Measurements from ENCODE around the gene AKAP13.

Gene AKAP13

DNA sequence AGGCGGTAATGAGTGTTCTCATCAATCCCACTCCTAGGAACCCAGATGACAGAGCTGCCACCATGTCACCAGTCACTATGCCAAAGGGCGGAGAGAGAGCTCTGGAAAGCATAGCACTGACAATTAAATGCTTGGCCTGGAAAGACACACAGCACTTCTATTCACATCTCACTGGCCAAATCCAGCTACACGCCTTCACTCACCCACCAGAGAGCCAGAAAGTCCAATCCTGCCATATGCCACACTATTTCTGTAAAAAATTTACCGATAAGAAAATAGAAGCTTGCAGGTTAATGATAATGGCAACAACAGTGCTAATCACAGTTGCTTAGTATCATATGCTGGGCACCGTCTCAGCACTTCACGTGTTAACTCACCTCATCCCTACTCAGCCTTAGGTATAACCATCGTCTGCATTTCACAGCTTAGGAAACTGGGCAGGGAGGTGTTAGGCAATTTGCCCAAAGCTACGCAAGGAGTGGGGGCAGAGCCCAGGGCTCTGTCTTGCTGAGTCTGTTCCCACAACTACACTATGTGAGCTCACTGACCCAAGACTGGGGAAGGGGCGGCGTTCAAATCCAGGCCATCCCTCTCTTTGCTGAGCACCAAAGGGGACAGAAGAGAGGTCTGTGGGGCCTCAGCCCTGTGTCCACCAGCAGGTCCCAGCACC, 397.8 kb downstream of the AKAP13 start:
- in situ Hi-C loops (cut with MboI; ENCODE audit: low sequenced_read_pairs) = no loop called here
- no peaks in the 10 kb centered on the region for H3K4me1 ChIP-seq

DNA sequence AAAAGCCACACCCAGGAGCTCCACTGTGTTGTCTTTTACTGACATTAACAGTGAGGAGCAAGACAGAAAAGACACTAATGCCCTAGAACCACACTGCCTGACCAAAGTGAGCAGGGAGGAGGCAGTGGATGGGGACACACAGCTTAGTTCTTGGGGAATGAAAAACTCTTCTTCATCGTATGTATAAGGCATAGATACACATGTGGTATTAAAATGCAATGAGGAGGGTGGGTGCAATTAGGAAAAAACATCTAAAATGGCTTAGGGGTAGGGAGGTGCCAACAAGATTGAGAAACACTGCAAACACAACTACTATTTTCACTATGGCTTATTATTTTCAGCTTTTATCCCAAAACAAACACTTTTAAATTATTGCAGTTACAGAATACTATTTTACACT, 398.8 kb downstream of the AKAP13 start:
- Histone ChIP-seq H3K27me3 (ENCODE audit: low read depth) (no peaks in the 10 kb centered on the region), H3K36me3 (replicated peaks) (no peaks in the 10 kb centered on the region), H3K4me3 (no peak overlapping the region), H3K4me1 (no peaks in the 10 kb centered on the region), H3K9me3 (no peaks in the 10 kb centered on the region)
- DNase-seq (ENCODE audit: low spot score in 2 of 2) = no peak
- in situ Hi-C loops (cut with MboI; ENCODE audit: low sequenced_read_pairs) = no loop called here

More for the DNA sequence above, 397.8 kb downstream of the AKAP13 start:
- H3K4me3 ChIP-seq = no peak overlapping the region
- H3K36me3 ChIP-seq (replicated peaks) = no peaks in the 10 kb centered on the region
- no peak for DNase-seq (ENCODE audit: low spot score in 2 of 2)
- H3K27me3 ChIP-seq (ENCODE audit: low read depth) = no peaks in the 10 kb centered on the region
- H3K9me3 ChIP-seq = no peaks in the 10 kb centered on the region

- Histone ChIP-seq H3K36me3 (replicated peaks) (no peaks in the 10 kb centered on the region), H3K4me1 (no peaks in the 10 kb centered on the region), H3K4me3 (no peak overlapping the region), H3K9me3 (no peaks in the 10 kb centered on the region), H3K27me3 (ENCODE audit: low read depth) (no peaks in the 10 kb centered on the region)
- in situ Hi-C loops (cut with MboI; ENCODE audit: low sequenced_read_pairs) = no loop called here
- DNase-seq (ENCODE audit: low spot score in 2 of 2) = no peak
Observed at GRCh38 chr15:85780225-85780985, 400.0 kb downstream of the AKAP13 start.

DNA sequence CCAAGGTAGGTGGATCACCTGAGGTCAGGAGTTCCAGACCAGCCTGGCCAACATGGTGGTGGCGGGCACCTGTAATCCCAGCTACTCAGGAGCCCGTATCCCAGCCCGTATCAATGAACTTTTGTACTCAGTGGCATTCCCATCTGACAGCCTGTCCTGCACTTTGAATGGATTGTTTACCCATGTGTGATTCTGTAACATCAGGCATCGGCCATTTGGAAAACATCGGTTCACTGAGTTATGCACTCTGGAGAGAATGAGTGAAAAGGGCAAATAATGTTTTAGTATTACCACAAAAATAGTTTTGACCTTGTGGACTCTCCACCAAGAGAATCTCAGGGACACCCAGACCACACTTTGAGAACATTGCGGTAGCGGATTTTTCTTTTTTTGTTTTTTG, 400.7 kb downstream of the AKAP13 start:
- no peak overlapping the region for H3K4me3 ChIP-seq
- H3K4me1 ChIP-seq = peaks cover 2% of the 10 kb centered on the region
- in situ Hi-C loops (cut with MboI; ENCODE audit: low sequenced_read_pairs) = no loop called here
- H3K9me3 ChIP-seq = no peaks in the 10 kb centered on the region
- no peaks in the 10 kb centered on the region for H3K27me3 ChIP-seq (ENCODE audit: low read depth)
- DNase-seq (ENCODE audit: low spot score in 2 of 2) = no peak
- H3K36me3 ChIP-seq (replicated peaks) = no peaks in the 10 kb centered on the region

DNA sequence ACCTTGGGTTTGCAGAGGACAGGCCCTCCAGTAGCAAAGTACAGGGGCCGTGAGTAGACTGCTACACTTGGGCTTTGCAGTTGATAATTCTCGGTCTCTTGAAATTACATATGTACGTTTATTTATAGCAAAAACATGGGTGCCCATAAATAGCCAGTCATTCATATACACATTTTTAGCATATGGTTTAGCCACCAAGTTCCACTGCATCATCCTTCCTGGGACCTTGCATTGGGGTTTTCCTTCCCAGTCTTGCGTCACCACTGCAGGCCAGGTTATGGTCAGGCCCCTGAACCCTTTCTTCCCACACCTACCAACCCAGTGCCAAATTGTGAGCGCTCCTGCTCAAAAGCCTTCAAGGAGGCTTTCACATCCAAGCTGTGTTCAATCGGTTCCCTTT, 401.7 kb downstream of the AKAP13 start:
- no peaks in the 10 kb centered on the region for H3K36me3 ChIP-seq (replicated peaks)
- in situ Hi-C loops (cut with MboI; ENCODE audit: low sequenced_read_pairs) = no loop called here
- DNase-seq (ENCODE audit: low spot score in 2 of 2) = no peak
- no peaks in the 10 kb centered on the region for H3K9me3 ChIP-seq
- H3K4me3 ChIP-seq = no peak overlapping the region
- no peaks in the 10 kb centered on the region for H3K27me3 ChIP-seq (ENCODE audit: low read depth)
- H3K4me1 ChIP-seq = peaks cover 8% of the 10 kb centered on the region

GRCh38 chr15:85785887-85786780, 405.7 kb downstream of the AKAP13 start:
- in situ Hi-C loops (cut with MboI; ENCODE audit: low sequenced_read_pairs) = no loop called here
- peak in 1 of 2 experiments; percentile 50 for DNase-seq (ENCODE audit: low spot score in 2 of 2)

DNA sequence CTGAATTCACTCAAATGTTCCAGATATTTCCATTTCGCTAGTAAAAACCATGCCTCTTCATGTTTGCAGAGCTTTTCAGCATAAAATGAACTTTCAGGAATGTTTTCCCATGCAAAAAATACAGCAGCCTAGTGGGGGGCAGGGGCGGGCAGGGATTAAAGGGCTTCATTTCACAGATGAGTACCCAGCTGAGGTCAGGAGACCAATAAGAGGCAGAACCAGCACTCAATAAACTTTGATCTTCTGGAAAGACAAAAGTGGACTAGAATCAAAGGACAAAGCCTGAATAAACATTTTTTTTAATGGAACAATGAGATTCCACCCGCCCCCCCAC, 406.3 kb downstream of the AKAP13 start:
- Histone ChIP-seq H3K4me3 (no peak overlapping the region), H3K36me3 (replicated peaks) (no peaks in the 10 kb centered on the region), H3K9me3 (no peaks in the 10 kb centered on the region), H3K4me1 (peaks cover 8% of the 10 kb centered on the region), H3K27me3 (ENCODE audit: low read depth) (no peaks in the 10 kb centered on the region)
- DNase-seq (ENCODE audit: low spot score in 2 of 2) = no peak
- in situ Hi-C loops (cut with MboI; ENCODE audit: low sequenced_read_pairs) = no loop called here

More at GRCh38 chr15:85785887-85786780, 405.7 kb downstream of the AKAP13 start:
- H3K4me3 ChIP-seq = no peak overlapping the region
- H3K9me3 ChIP-seq = no peaks in the 10 kb centered on the region
- no peaks in the 10 kb centered on the region for H3K27me3 ChIP-seq (ENCODE audit: low read depth)
- H3K36me3 ChIP-seq (replicated peaks) = no peaks in the 10 kb centered on the region
- H3K4me1 ChIP-seq = peaks cover 8% of the 10 kb centered on the region

- no peaks in the 10 kb centered on the region for H3K9me3 ChIP-seq
- in situ Hi-C loops (cut with MboI; ENCODE audit: low sequenced_read_pairs) = no loop called here
- no peak for DNase-seq (ENCODE audit: low spot score in 2 of 2)
- H3K27me3 ChIP-seq (ENCODE audit: low read depth) = no peaks in the 10 kb centered on the region
- H3K4me3 ChIP-seq = no peak overlapping the region
- peaks cover 14% of the 10 kb centered on the region for H3K4me1 ChIP-seq
- no peaks in the 10 kb centered on the region for H3K36me3 ChIP-seq (replicated peaks)
Observed at GRCh38 chr15:85788771-85789495, 408.5 kb downstream of the AKAP13 start.

DNA sequence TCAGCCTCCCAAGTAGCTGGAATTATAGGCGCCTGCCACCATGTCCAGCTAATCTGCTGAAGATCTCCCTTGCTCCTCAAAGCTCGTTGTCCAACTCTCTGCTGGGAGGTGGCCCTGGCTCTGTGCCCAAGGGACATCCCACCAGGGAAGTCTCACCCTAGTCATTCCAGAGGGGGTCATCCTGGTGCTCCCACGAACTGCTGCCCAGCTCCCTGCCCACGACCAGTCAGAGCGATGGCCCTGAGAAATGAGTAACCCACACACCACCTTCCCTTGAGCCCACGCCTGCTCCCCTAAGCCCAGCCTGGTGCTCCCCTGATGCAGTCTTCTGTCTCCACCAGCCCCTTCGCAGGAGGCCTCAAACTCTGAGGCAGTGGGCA, 409.1 kb downstream of the AKAP13 start:
- Histone ChIP-seq H3K4me3 (no peak overlapping the region), H3K4me1 (peaks cover 14% of the 10 kb centered on the region), H3K36me3 (replicated peaks) (peaks cover 2% of the 10 kb centered on the region; the same call in 1 of the 2 replicates), H3K9me3 (no peaks in the 10 kb centered on the region), H3K27me3 (ENCODE audit: low read depth) (no peaks in the 10 kb centered on the region)
- in situ Hi-C loops (cut with MboI; ENCODE audit: low sequenced_read_pairs) = no loop called here
- DNase-seq (ENCODE audit: low spot score in 2 of 2) = no peak

DNA sequence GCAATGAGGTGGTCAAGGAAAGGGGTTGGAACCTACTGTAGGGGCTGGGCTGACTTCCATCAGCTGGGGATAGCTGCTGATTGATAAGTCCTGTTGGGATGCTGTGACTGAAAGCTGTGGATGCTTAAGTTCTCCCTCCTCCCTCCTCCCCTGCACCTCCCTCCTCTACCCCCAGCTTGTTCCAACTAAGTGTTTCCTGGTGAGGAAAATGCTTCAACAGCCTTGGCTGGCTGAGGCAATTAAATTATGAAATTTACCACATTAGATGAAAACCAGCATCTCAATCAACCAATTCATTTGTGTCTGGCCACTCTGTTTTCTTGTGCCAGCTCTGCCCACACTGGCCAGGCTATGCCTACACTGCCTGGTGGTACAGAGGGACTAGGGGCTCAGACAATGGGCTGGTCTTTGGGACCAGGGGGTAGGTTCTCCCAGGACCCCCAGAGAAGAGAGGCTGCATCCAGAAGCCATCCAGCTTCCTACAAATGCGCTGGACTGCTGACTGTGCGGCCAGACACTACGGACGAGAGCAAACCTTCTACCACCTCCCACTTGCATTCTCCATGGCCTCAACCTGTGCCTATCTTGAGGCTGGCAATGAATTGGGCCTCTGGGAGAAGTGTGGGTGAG, 411.8 kb downstream of the AKAP13 start:
- peaks cover 17% of the 10 kb centered on the region for H3K4me1 ChIP-seq
- H3K4me3 ChIP-seq = no peak overlapping the region
- no peaks in the 10 kb centered on the region for H3K9me3 ChIP-seq
- no peak for DNase-seq (ENCODE audit: low spot score in 2 of 2)
- peaks cover 3% of the 10 kb centered on the region; the same call in 1 of the 2 replicates for H3K36me3 ChIP-seq (replicated peaks)
- no peaks in the 10 kb centered on the region for H3K27me3 ChIP-seq (ENCODE audit: low read depth)
- in situ Hi-C loops (cut with MboI; ENCODE audit: low sequenced_read_pairs) = no loop called here

GRCh38 chr15:85792912-85793590, 412.6 kb downstream of the AKAP13 start:
- peak overlapping the region; percentile 57 for H3K4me3 ChIP-seq
- peaks cover 3% of the 10 kb centered on the region; the same call in 1 of the 2 replicates for H3K36me3 ChIP-seq (replicated peaks)
- peaks cover 17% of the 10 kb centered on the region for H3K4me1 ChIP-seq
- in situ Hi-C loops (cut with MboI; ENCODE audit: low sequenced_read_pairs) = no loop called here
- no peak for DNase-seq (ENCODE audit: low spot score in 2 of 2)
- no peaks in the 10 kb centered on the region for H3K9me3 ChIP-seq
- no peaks in the 10 kb centered on the region for H3K27me3 ChIP-seq (ENCODE audit: low read depth)

DNA sequence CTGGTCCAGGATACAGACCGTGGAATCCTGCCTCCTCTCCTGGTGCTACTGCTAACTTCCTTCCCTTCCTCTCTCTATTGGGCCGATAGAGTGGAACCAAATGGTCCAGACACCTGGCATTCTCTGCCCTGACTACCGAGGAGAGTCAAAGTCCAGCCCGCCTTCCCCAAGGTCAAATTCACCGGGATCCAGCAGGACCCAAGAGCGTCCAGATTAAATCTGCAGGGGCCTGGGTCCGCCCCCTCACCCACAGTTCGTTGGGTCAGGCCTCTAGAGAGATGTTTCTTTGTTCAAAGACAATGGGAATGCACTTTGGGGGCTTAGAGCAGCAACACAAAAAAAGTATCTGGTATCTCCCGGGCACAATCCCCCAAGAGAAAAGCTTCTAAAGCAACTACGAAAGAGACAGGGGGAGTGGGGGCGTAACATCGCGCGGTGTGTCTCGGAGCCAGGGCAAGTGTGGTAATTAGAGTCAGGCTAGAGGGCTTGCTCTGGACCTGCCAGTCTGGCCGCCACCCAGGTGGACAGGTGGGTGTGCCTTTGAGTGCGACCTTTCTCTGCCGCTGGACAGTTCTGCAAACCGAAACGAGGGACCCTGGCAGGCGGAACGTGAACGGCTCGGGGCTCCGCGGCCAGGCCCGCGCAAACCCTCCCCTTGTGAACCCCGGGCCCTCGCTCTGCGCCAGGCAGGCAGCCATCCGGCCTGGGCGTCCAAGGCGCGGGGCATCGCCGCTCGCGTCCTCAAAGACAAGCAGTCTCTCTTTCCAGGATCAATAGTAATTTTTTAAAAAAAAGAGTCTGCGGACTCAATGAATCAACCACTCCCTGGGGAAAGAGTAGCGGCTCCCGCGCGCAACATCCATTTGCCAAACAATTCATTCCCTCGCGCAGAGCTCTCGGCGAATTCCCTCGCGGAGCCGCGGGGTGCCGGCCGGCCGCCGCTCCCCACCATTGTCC, 413.5 kb downstream of the AKAP13 start:
- DNase-seq (ENCODE audit: low spot score in 2 of 2) = peak; percentile 42 to 66
- Histone ChIP-seq H3K36me3 (replicated peaks) (peaks cover 3% of the 10 kb centered on the region; the same call in 1 of the 2 replicates), H3K9me3 (no peaks in the 10 kb centered on the region), H3K4me3 (peak overlapping the region; percentile 57), H3K4me1 (peaks cover 17% of the 10 kb centered on the region), H3K27me3 (ENCODE audit: low read depth) (no peaks in the 10 kb centered on the region)
- in situ Hi-C loops (cut with MboI; ENCODE audit: low sequenced_read_pairs) = no loop called here
